HG02588 (cell line): ENCODE data around the gene TSPAN10.
A peak's percentile ranks its signal among the peaks of the same experiment; 100 is the strongest.
"Not testable (repeated sequence)": the region's sequence is repeated elsewhere in the genome, so short reads cannot be mapped to it uniquely, and the experiment has no call there.

Experiments
- ATAC-seq: cut with Tn5 transposase; IDR thresholded peaks from one replicate; pipeline ENCODE4 v1.9.1; 2021; ENCODE audit warnings: mild to moderate bottlenecking, moderate library complexity; ENCODE audit not compliant: unreplicated experiment

Gene TSPAN10

GRCh38 chr17:81659038-81659437, 22.0 kb downstream of the TSPAN10 start:
- ATAC-seq = no peak

- ATAC-seq = no peak
These were observed 23.4 kb downstream of the TSPAN10 start for GRCh38 chr17:81660441-81660840.

- ATAC-seq = no peak
These were observed 25.0 kb downstream of the TSPAN10 start for GRCh38 chr17:81662002-81662401.

GRCh38 chr17:81664051-81664470, 27.1 kb downstream of the TSPAN10 start:
- ATAC-seq = no peak

- ATAC-seq = peak; percentile 6
These were observed 28.5 kb downstream of the TSPAN10 start for GRCh38 chr17:81665205-81666091.

GRCh38 chr17:81666092-81666341, 29.0 kb downstream of the TSPAN10 start:
- ATAC-seq = peak; percentile 11

GRCh38 chr17:81666342-81667191, 29.6 kb downstream of the TSPAN10 start, which contains the start of the genes CCDC137 and OXLD1:
TSS of gene CCDC137 (plus strand) at chr17:81666737. CDS start at chr17:81666767, 30 bp downstream.
TSS of gene OXLD1 (minus strand) at chr17:81666605. CDS start at chr17:81666577, 28 bp downstream.
- ATAC-seq = peak; percentile 82

GRCh38 chr17:81667754-81668153, 30.8 kb downstream of the TSPAN10 start:
- no peak for ATAC-seq

GRCh38 chr17:81672504-81672903, 35.5 kb downstream of the TSPAN10 start:
- no peak for ATAC-seq

GRCh38 chr17:81672954-81673353, 36.0 kb downstream of the TSPAN10 start:
- ATAC-seq = no peak

- no peak for ATAC-seq
These were observed 36.7 kb downstream of the TSPAN10 start for GRCh38 chr17:81673561-81674258.

GRCh38 chr17:81675515-81676221, 38.7 kb downstream of the TSPAN10 start:
- ATAC-seq = not testable (repeated sequence)

- ATAC-seq = no peak
These were observed 39.9 kb downstream of the TSPAN10 start for GRCh38 chr17:81676906-81677305.

- ATAC-seq = no peak
These were observed 43.2 kb downstream of the TSPAN10 start for GRCh38 chr17:81680150-81680549.

- no peak for ATAC-seq
These were observed 44.7 kb downstream of the TSPAN10 start for GRCh38 chr17:81681672-81682071.

- ATAC-seq = no peak
These were observed 45.7 kb downstream of the TSPAN10 start for GRCh38 chr17:81682565-81683207.

GRCh38 chr17:81683208-81683583, 46.2 kb downstream of the TSPAN10 start:
- ATAC-seq = peak; percentile 5

- peak; percentile 84 for ATAC-seq
These were observed 46.8 kb downstream of the TSPAN10 start, which contains the start of the genes ARL16 and HGS for GRCh38 chr17:81683584-81684441. TSS of gene ARL16 (minus strand) at chr17:81683797. CDS start at chr17:81683753, 44 bp downstream. TSS of gene HGS (plus strand) at chr17:81684011. CDS start at chr17:81684067, 56 bp downstream.

- no peak for ATAC-seq
These were observed 47.5 kb downstream of the TSPAN10 start for GRCh38 chr17:81684442-81684911.
